Activated naive CD4-positive, alpha-beta T cell treated with anti-CD3 and anti-CD28 coated beads, Interleukin-2, amount 10 ng/mL, durations not matched to agents 7 days and 5 days (primary cell): ENCODE results near the gene MAIP1.

Source experiments
- CTCF ChIA-PET: fragments of 350-600 bp; sonication (Branson Sonifier 250); formaldehyde crosslinking; loops from one replicate; lab custom pipeline; 2021; ENCODE audit warnings: antibody characterized with exemption; lab: Charles Lee
- DNase-seq: peaks from one replicate; pipeline ENCODE4 v3.0.0-alpha.2; 2020
- H3K27ac Mint-ChIP-seq: one replicate; pipeline ENCODE4 v1.8.0; 2021; ENCODE audit warnings: mild to moderate bottlenecking, moderate library complexity, mixed read lengths
- H3K27me3 Mint-ChIP-seq: one replicate; pipeline ENCODE4 v1.8.0; 2021; ENCODE audit warnings: mild to moderate bottlenecking, mixed read lengths
- H3K36me3 Mint-ChIP-seq: one replicate; pipeline ENCODE4 v1.8.0; 2021; ENCODE audit warnings: mixed read lengths
- H3K4me1 Mint-ChIP-seq: one replicate; pipeline ENCODE4 v1.8.0; 2021; ENCODE audit warnings: mixed read lengths
- H3K4me3 Mint-ChIP-seq: one replicate; pipeline ENCODE4 v1.8.0; 2021; ENCODE audit warnings: mild to moderate bottlenecking, moderate library complexity, mixed read lengths
- H3K9me3 Mint-ChIP-seq: one replicate; pipeline ENCODE4 v1.8.0; 2021; ENCODE audit warnings: mixed read lengths

MAIP1 gene

GRCh38 chr2:200012401-200012800, 57.0 kb downstream of the MAIP1 start:
- peaks cover 16% of the 10 kb centered on the region for H3K27me3 Mint-ChIP-seq
- H3K36me3 Mint-ChIP-seq: no peaks in the 10 kb centered on the region
- H3K4me3 Mint-ChIP-seq: no peak overlapping the region
- no peak for DNase-seq
- no peaks in the 10 kb centered on the region for H3K9me3 Mint-ChIP-seq
- no peak overlapping the region for H3K27ac Mint-ChIP-seq
- H3K4me1 Mint-ChIP-seq: no peaks in the 10 kb centered on the region
- CTCF ChIA-PET: no interaction called here
